HCT116 (cell line): ENCODE data around the gene IGFBP4. TPM values are rescaled to one million over a fixed set of nuclear protein-coding genes. Genes with fewer than 3 reads are reported as not detected.

Source experiments
- ATAC-seq: fragments of 200-7000 bp; cut with Tn5 transposase; 2 replicates; pipeline ENCODE4 v1.9.1; 2020; ENCODE audit warnings: mild to moderate bottlenecking, moderate library complexity
- BruUV-seq: library from RNA; stranded (reverse); fragments of 400-500 nt; replicated peaks from 2 replicates; lab custom pipeline; 2021; lab: Mats Ljungman, UMichigan
- CTCF ChIA-PET: fragments of 300-600 bp; sonication (Branson Sonifier 250); formaldehyde crosslinking; loops from one replicate; lab custom pipeline; 2021; ENCODE audit warnings: antibody characterized with exemption; lab: Charles Lee
- POLR2A ChIA-PET: fragments of 300-600, 350-600 bp; sonication (Branson Sonifier 250); formaldehyde crosslinking; loops from one replicate; lab custom pipeline; 2021; ENCODE audit warnings: antibody characterized with exemption; lab: Charles Lee
- RAD21 ChIA-PET, 2 experiments: fragments of 300-600 bp; sonication (Branson Sonifier 250); formaldehyde crosslinking; loops; one replicate each; lab custom pipeline; 2023; ENCODE audit warnings: low total read pairs in 2 of 2; ENCODE audit not compliant: uncharacterized antibody in 2 of 2, unreplicated experiment in 2 of 2, low non-redundant PET in 1 of 2; lab: Charles Lee
- DNase-seq: peaks from one replicate; pipeline ENCODE4 v3.0.0-alpha.2; 2010; ENCODE audit warnings: low read depth, low spot score
- H2AFZ ChIP-seq: fragments of 200-600 bp; shearing (Covaris generic), sonication (generic); 2 replicates; pipeline ENCODE4 v1.6.1; 2017; ENCODE audit warnings: low read depth, mixed run types, mixed read lengths, antibody characterized with exemption, low read length; ENCODE audit not compliant: poor library complexity, severe bottlenecking
- H3K27ac ChIP-seq: 2 replicates; pipeline ENCODE4 v1.5.1; 2012; ENCODE audit warnings: low read depth, low read length
- H3K27me3 ChIP-seq: fragments of 200-600 bp; sonication (generic); 2 replicates; pipeline ENCODE4 v1.6.1; 2016; ENCODE audit warnings: mixed run types, low read length, mixed read lengths; ENCODE audit not compliant: insufficient read depth
- H3K36me3 ChIP-seq, 2 experiments: fragments of 200-500 bp in 1 of 2; fragments of 200-600 bp in 1 of 2; sonication (Bioruptor generic) in 1 of 2; sonication (generic) in 1 of 2; 2 replicates each; pipeline versions ENCODE4 v1.5.1 to v1.6.1; 2014 to 2016; ENCODE audit warnings: low read length in 2 of 2, inconsistent platforms in 1 of 2, mixed read lengths in 1 of 2, mixed run types in 1 of 2; ENCODE audit not compliant: insufficient read depth in 2 of 2, control insufficient read depth in 1 of 2
- H3K4me1 ChIP-seq, 2 experiments: fragments of 200-600 bp in 1 of 2; sonication (generic) in 1 of 2; 2 replicates each; pipeline versions ENCODE4 v1.5.1 to v1.6.1; 2012 to 2017; ENCODE audit warnings: low read length in 2 of 2, inconsistent platforms in 1 of 2, mild to moderate bottlenecking in 1 of 2, mixed read lengths in 1 of 2, mixed run types in 1 of 2, moderate library complexity in 1 of 2; ENCODE audit not compliant: insufficient read depth in 2 of 2, control insufficient read depth in 1 of 2
- H3K4me2 ChIP-seq: fragments of 200-600 bp; sonication (generic); 2 replicates; pipeline ENCODE4 v1.6.1; 2017; ENCODE audit warnings: mixed run types, low read length, mixed read lengths
- H3K4me3 ChIP-seq, 2 experiments: fragments of 200-600 bp in 1 of 2; sonication (generic) in 1 of 2; replicated peaks in 1 of 2; 2 replicates each; pipeline ENCODE4 v1.5.1; 2011 to 2016; ENCODE audit warnings: low read length in 2 of 2, control low read depth in 1 of 2, low read depth in 1 of 2, mild to moderate bottlenecking in 1 of 2, mixed read lengths in 1 of 2, mixed run types in 1 of 2
- H3K79me2 ChIP-seq: fragments of 200-600 bp; sonication (generic); 2 replicates; pipeline ENCODE4 v1.6.1; 2017; ENCODE audit warnings: mild to moderate bottlenecking, mixed run types, low read length, moderate library complexity, mixed read lengths; ENCODE audit not compliant: insufficient read depth
- H3K9ac ChIP-seq: fragments of 200-600 bp; sonication (generic); 2 replicates; pipeline ENCODE4 v1.6.1; 2016; ENCODE audit warnings: low read length, mixed read lengths
- H3K9me2 ChIP-seq: fragments of 200-600 bp; sonication (generic), shearing (Covaris generic); 2 replicates; pipeline ENCODE4 v1.6.1; 2017; ENCODE audit warnings: mixed run types, mild to moderate bottlenecking, moderate library complexity; ENCODE audit not compliant: insufficient read depth
- H3K9me3 ChIP-seq, 2 experiments: fragments of 200-500 bp in 1 of 2; fragments of 200-600 bp in 1 of 2; sonication (Bioruptor generic) in 1 of 2; sonication (generic) in 1 of 2; 2 replicates each; pipeline ENCODE4 v1.6.1; 2014 to 2017; ENCODE audit warnings: low read length in 2 of 2, mixed read lengths in 2 of 2, inconsistent platforms in 1 of 2, low read depth in 1 of 2, mild to moderate bottlenecking in 1 of 2, mixed run types in 1 of 2, moderate library complexity in 1 of 2; ENCODE audit not compliant: control insufficient read depth in 1 of 2, insufficient read depth in 1 of 2
- H4K20me1 ChIP-seq: fragments of 200-600 bp; sonication (generic), shearing (Covaris generic); 2 replicates; pipeline ENCODE4 v1.6.1; 2017; ENCODE audit warnings: mixed run types, mild to moderate bottlenecking, moderate library complexity; ENCODE audit not compliant: insufficient read depth
- EGR1 ChIP-seq: IDR thresholded peaks from 2 replicates; pipeline ENCODE4 v1.6.1; 2012; ENCODE audit warnings: low read depth
- JUND ChIP-seq: IDR thresholded peaks from 2 replicates; pipeline ENCODE4 v1.6.1; 2012
- POLR2A ChIP-seq: IDR thresholded peaks from 2 replicates; pipeline ENCODE4 v1.7.0; 2011; ENCODE audit warnings: borderline replicate concordance; ENCODE audit not compliant: insufficient read depth, insufficient read length; ENCODE audit errors: extremely low read depth
- RAD21 ChIP-seq: IDR thresholded peaks from 2 replicates; pipeline ENCODE4 v1.6.1; 2012; ENCODE audit warnings: low read depth, mild to moderate bottlenecking
- SIN3A ChIP-seq: IDR thresholded peaks from 2 replicates; pipeline ENCODE4 v1.6.1; 2012; ENCODE audit warnings: low read depth
- TCF7L2 ChIP-seq: IDR thresholded peaks from 2 replicates; pipeline ENCODE4 v1.7.0; 2011; ENCODE audit warnings: borderline replicate concordance, inconsistent platforms; ENCODE audit not compliant: insufficient read depth, insufficient read length; ENCODE audit errors: extremely low read depth
- ZFX ChIP-seq: fragments of 450-650 bp; IDR thresholded peaks from 2 replicates; pipeline ENCODE4 v1.6.1; 2017
- intact Hi-C: fragments of 100-400 bp; cut with micrococcal nuclease; formaldehyde crosslinking; loops from 2 replicates; pipeline ENCODE4 v1.10.0; 2022
- total RNA-seq: library from RNA; stranded (reverse); gene quantifications from one replicate; pipeline ENCODE4 v1.2.1, GENCODE V29; 2021; ENCODE audit not compliant: unreplicated experiment
- TF ChIP-seq, protein P1 (sequence below), 3 experiments: fragments of 200-600 bp in 1 of 3; sonication (generic) in 1 of 3; IDR thresholded peaks in 2 of 3; conservative IDR thresholded peaks in 1 of 3; 2 replicates each; pipeline ENCODE4 v1.5.1; 2012 to 2017; ENCODE audit warnings: low read depth in 2 of 3, low read length in 2 of 3, antibody characterized with exemption in 1 of 3, borderline replicate concordance in 1 of 3, control low read depth in 1 of 3, mild to moderate bottlenecking in 1 of 3, mixed read lengths in 1 of 3, mixed run types in 1 of 3, moderate library complexity in 1 of 3; ENCODE audit not compliant: insufficient read depth in 1 of 3
- TF ChIP-seq, protein P2 (sequence below): IDR thresholded peaks from 2 replicates; pipeline ENCODE4 v1.6.1; 2011; ENCODE audit warnings: mild to moderate bottlenecking, low read length, moderate library complexity; ENCODE audit not compliant: insufficient replicate concordance; ENCODE audit errors: extremely low read depth

The IGFBP4 gene
- total RNA-seq, 1 experiment from 2014 or later: 2.0 TPM

GRCh38 chr17:40443988-40444899, 994 bp downstream of the IGFBP4 start:
- Histone ChIP-seq H4K20me1 (no peaks in the 10 kb centered on the region), H3K9me2 (no peaks in the 10 kb centered on the region), H3K4me3 (no peak overlapping the region), H3K79me2 (no peaks in the 10 kb centered on the region), H2AFZ (no peak overlapping the region), H3K27ac (no peak overlapping the region), H3K4me2 (no peak overlapping the region), H3K36me3 (no peaks in the 10 kb centered on the region), H3K9me3 (no peaks in the 10 kb centered on the region), H3K27me3 (no peaks in the 10 kb centered on the region), H3K4me1 (no peaks in the 10 kb centered on the region), H3K9ac (no peak overlapping the region)
- TF ChIP-seq SIN3A (no peak), RAD21 (no peak), ZFX (no peak), POLR2A (no peak), JUND (no peak), TCF7L2 (no peak), EGR1 (no peak)
- TF ChIP-seq, protein P1, sequence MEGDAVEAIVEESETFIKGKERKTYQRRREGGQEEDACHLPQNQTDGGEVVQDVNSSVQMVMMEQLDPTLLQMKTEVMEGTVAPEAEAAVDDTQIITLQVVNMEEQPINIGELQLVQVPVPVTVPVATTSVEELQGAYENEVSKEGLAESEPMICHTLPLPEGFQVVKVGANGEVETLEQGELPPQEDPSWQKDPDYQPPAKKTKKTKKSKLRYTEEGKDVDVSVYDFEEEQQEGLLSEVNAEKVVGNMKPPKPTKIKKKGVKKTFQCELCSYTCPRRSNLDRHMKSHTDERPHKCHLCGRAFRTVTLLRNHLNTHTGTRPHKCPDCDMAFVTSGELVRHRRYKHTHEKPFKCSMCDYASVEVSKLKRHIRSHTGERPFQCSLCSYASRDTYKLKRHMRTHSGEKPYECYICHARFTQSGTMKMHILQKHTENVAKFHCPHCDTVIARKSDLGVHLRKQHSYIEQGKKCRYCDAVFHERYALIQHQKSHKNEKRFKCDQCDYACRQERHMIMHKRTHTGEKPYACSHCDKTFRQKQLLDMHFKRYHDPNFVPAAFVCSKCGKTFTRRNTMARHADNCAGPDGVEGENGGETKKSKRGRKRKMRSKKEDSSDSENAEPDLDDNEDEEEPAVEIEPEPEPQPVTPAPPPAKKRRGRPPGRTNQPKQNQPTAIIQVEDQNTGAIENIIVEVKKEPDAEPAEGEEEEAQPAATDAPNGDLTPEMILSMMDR (IDR thresholded peaks at IDR 0.05 in 2 of 3, conservative IDR thresholded peaks at IDR 0.05 in 1 of 3; ENCODE audit: borderline replicate concordance in 1 of 3, insufficient read depth in 1 of 3, low read depth in 2 of 3, low read length in 2 of 3): no peak
- TF ChIP-seq, protein P2, sequence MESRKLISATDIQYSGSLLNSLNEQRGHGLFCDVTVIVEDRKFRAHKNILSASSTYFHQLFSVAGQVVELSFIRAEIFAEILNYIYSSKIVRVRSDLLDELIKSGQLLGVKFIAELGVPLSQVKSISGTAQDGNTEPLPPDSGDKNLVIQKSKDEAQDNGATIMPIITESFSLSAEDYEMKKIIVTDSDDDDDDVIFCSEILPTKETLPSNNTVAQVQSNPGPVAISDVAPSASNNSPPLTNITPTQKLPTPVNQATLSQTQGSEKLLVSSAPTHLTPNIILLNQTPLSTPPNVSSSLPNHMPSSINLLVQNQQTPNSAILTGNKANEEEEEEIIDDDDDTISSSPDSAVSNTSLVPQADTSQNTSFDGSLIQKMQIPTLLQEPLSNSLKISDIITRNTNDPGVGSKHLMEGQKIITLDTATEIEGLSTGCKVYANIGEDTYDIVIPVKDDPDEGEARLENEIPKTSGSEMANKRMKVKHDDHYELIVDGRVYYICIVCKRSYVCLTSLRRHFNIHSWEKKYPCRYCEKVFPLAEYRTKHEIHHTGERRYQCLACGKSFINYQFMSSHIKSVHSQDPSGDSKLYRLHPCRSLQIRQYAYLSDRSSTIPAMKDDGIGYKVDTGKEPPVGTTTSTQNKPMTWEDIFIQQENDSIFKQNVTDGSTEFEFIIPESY: no peak
- intact Hi-C loops: no loop called here
- ATAC-seq: no peak
- DNase-seq: no peak
- ChIA-PET CTCF (no interaction called here), RAD21 (no interaction called here), POLR2A (no interaction called here)
- BruUV-seq: no TSS peak
